HepG2 (cell line): ENCODE measurements around the gene IRF3. TPM values are rescaled to one million over a fixed set of nuclear protein-coding genes. Genes with fewer than 3 reads are reported as not detected.
A peak's percentile ranks its signal among the peaks of the same experiment; 100 is the strongest.

Experiments used
- BCLAF1 ChIP-seq: fragments of 450-650 bp; IDR thresholded peaks from 2 replicates; pipeline ENCODE4 v1.6.1; 2017; ENCODE audit warnings: mild to moderate bottlenecking
- E2F5 ChIP-seq: sonication (generic); formaldehyde crosslinking; conservative IDR thresholded peaks from 2 replicates; pipeline ENCODE4 v1.4.0; 2020; ENCODE audit warnings: missing genetic modification reagents
- HMG20A ChIP-seq: IDR thresholded peaks from 2 replicates; pipeline ENCODE4 v1.6.1; 2016; ENCODE audit warnings: borderline replicate concordance
- MYNN ChIP-seq: sonication (generic); formaldehyde crosslinking; IDR thresholded peaks from 2 replicates; pipeline ENCODE4 v1.4.0; 2020; ENCODE audit warnings: mild to moderate bottlenecking, low read depth, missing genetic modification reagents
- NR2C2 ChIP-seq: sonication (generic); formaldehyde crosslinking; IDR thresholded peaks from 2 replicates; pipeline ENCODE4 v1.4.0; 2020; ENCODE audit warnings: missing genetic modification reagents, mild to moderate bottlenecking, moderate library complexity, borderline replicate concordance
- NR2F6 ChIP-seq, 2 experiments: IDR thresholded peaks; 2 replicates each; pipeline ENCODE4 v1.6.1; 2016; ENCODE audit warnings: antibody characterized with exemption in 1 of 2, mild to moderate bottlenecking in 1 of 2
- PBX3 ChIP-seq: sonication (generic); formaldehyde crosslinking; IDR thresholded peaks from 2 replicates; pipeline ENCODE4 v1.8.1; 2023; ENCODE audit warnings: missing genetic modification reagents, inconsistent platforms, borderline replicate concordance
- RARG ChIP-seq: sonication (generic); formaldehyde crosslinking; IDR thresholded peaks from 2 replicates; pipeline ENCODE4 v1.4.0; 2020; ENCODE audit warnings: low read depth, mild to moderate bottlenecking, missing genetic modification reagents
- STAG1 ChIP-seq: sonication (generic); formaldehyde crosslinking; IDR thresholded peaks from 2 replicates; pipeline ENCODE4 v1.4.0; 2020; ENCODE audit warnings: missing genetic modification reagents
- THAP11 ChIP-seq: IDR thresholded peaks from 2 replicates; pipeline ENCODE4 v1.6.1; 2016; ENCODE audit warnings: missing biosample characterization, missing genetic modification reagents
- XBP1 ChIP-seq: sonication (generic); formaldehyde crosslinking; IDR thresholded peaks from 2 replicates; pipeline ENCODE4 v1.5.0; 2020; ENCODE audit warnings: missing genetic modification reagents
- ZBTB1 ChIP-seq: sonication (generic); formaldehyde crosslinking; IDR thresholded peaks from 2 replicates; pipeline ENCODE4 v1.4.0; 2020; ENCODE audit warnings: missing genetic modification reagents, borderline replicate concordance
- ZNF138 ChIP-seq: sonication (generic); formaldehyde crosslinking; IDR thresholded peaks from 2 replicates; pipeline ENCODE4 v1.5.0; 2020; ENCODE audit warnings: mild to moderate bottlenecking, low read depth, missing genetic modification reagents
- ZNF501 ChIP-seq: sonication (generic); formaldehyde crosslinking; IDR thresholded peaks from 2 replicates; pipeline ENCODE4 v1.5.1; 2020; ENCODE audit warnings: mild to moderate bottlenecking, moderate library complexity, missing genetic modification reagents
- polyA plus RNA-seq, 8 experiments: library from polyadenylated mRNA; depleted of rRNA in 3 of 8; stranded (reverse) in 7 of 8; unstranded in 1 of 8; fragments of >200 nt; fragmentation: Illumina TruSeq in 4 of 8; extraction: Trizol in 4 of 8; gene quantifications; 2 replicates each; pipeline versions ENCODE4 v1.2.1 to v1.2.3, GENCODE V29; 2011 to 2016; ENCODE audit warnings: low read depth in 4 of 8, missing spikeins in 1 of 8, mixed read lengths in 1 of 8; ENCODE audit not compliant: insufficient read depth in 1 of 8
- total RNA-seq, 5 experiments: library from RNA; depleted of rRNA; stranded (reverse); fragments of >200 nt; fragmentation: Illumina TruSeq; extraction: Trizol; gene quantifications; 2 replicates each; pipeline ENCODE4 v1.2.3, GENCODE V29; 2016; ENCODE audit warnings: low read depth in 1 of 5
- TF ChIP-seq, protein P1 (sequence below), 2 experiments: sonication (generic) in 1 of 2; formaldehyde crosslinking in 1 of 2; IDR thresholded peaks; 2 replicates each; pipeline versions ENCODE4 v1.4.0 to v1.6.1; 2018 to 2020; ENCODE audit warnings: missing genetic modification reagents in 2 of 2, borderline replicate concordance in 1 of 2, low read depth in 1 of 2, mild to moderate bottlenecking in 1 of 2, missing biosample characterization in 1 of 2

IRF3 gene
- total and polyA plus RNA-seq, 2 of the 13 experiments (the other 11 are each of a cell fraction or from before 2014, with no cell fraction given), result 61.9 to 65.5 TPM

- TF ChIP-seq PBX3 (CRISPR knock-in tag), result no peak
- no peak for TF ChIP-seq THAP11
- TF ChIP-seq NR2C2, result no peak
- no peak for TF ChIP-seq ZBTB1 (CRISPR knock-in tag)
- TF ChIP-seq XBP1 (CRISPR knock-in tag), result no peak
- no peak for TF ChIP-seq HMG20A (CRISPR knock-in tag)
- TF ChIP-seq E2F5 (CRISPR knock-in tag), result no peak
- TF ChIP-seq NR2F6 (IDR thresholded peaks at IDR 0.05), result peak; percentile 90
- peak; percentile 68 for TF ChIP-seq NR2F6 (CRISPR knock-in tag; IDR thresholded peaks at IDR 0.05)
- no peak for TF ChIP-seq RARG (CRISPR knock-in tag)
- no peak for TF ChIP-seq MYNN (CRISPR knock-in tag)
- no peak for TF ChIP-seq ZNF138
- peak; percentile 52 for TF ChIP-seq STAG1 (CRISPR knock-in tag)
- TF ChIP-seq, protein P1, sequence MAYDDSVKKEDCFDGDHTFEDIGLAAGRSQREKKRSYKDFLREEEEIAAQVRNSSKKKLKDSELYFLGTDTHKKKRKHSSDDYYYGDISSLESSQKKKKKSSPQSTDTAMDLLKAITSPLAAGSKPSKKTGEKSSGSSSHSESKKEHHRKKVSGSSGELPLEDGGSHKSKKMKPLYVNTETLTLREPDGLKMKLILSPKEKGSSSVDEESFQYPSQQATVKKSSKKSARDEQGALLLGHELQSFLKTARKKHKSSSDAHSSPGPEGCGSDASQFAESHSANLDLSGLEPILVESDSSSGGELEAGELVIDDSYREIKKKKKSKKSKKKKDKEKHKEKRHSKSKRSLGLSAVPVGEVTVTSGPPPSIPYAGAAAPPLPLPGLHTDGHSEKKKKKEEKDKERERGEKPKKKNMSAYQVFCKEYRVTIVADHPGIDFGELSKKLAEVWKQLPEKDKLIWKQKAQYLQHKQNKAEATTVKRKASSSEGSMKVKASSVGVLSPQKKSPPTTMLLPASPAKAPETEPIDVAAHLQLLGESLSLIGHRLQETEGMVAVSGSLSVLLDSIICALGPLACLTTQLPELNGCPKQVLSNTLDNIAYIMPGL (CRISPR knock-in tag; IDR thresholded peaks at IDR 0.05; ENCODE audit: borderline replicate concordance in 1 of 2, low read depth in 1 of 2), result peak in 1 of 2 experiments; percentile 78; a peak in 2 of 4 replicates
- no peak for TF ChIP-seq BCLAF1
- no peak for TF ChIP-seq ZNF501 (CRISPR knock-in tag)
Measured at GRCh38 chr19:49677901-49678674, 12.4 kb upstream of the IRF3 start (continued).
